ENCODE results near the gene FFAR3. TPM values are rescaled to one million over a fixed set of nuclear protein-coding genes. Genes with fewer than 3 reads are reported as not detected.

FFAR3 gene
- total and polyA plus RNA-seq, 2 of the 13 experiments (the other 11 are each of a cell fraction or from before 2014, with no cell fraction given), result not detected

DNA sequence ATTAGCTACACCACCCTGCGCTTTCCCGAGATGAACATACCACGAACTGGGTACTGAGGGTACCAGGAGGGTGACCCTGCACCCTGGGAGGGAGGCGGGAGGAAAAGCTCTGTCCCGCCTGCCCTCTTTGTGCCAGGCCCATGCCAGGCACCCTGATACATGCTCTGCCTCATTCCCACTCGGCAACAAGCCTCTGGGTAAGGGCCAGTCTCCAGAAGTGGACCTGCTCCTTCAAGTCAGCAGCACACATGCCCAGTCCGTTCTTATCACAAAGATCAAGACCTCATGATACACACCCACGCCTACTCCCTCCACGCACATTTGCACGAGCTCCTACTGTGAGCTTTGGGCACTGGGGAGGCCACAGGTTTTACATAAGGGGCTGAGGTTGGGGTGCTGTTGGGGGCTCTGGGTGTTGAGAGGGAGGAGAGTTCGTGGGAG lies 12.6 kb upstream of the FFAR3 start (continued):
- TF ChIP-seq, protein P1, sequence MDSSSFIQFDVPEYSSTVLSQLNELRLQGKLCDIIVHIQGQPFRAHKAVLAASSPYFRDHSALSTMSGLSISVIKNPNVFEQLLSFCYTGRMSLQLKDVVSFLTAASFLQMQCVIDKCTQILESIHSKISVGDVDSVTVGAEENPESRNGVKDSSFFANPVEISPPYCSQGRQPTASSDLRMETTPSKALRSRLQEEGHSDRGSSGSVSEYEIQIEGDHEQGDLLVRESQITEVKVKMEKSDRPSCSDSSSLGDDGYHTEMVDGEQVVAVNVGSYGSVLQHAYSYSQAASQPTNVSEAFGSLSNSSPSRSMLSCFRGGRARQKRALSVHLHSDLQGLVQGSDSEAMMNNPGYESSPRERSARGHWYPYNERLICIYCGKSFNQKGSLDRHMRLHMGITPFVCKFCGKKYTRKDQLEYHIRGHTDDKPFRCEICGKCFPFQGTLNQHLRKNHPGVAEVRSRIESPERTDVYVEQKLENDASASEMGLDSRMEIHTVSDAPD (CRISPR knock-in tag; IDR thresholded peaks at IDR 0.05), result no peak
- TF ChIP-seq, protein P2, sequence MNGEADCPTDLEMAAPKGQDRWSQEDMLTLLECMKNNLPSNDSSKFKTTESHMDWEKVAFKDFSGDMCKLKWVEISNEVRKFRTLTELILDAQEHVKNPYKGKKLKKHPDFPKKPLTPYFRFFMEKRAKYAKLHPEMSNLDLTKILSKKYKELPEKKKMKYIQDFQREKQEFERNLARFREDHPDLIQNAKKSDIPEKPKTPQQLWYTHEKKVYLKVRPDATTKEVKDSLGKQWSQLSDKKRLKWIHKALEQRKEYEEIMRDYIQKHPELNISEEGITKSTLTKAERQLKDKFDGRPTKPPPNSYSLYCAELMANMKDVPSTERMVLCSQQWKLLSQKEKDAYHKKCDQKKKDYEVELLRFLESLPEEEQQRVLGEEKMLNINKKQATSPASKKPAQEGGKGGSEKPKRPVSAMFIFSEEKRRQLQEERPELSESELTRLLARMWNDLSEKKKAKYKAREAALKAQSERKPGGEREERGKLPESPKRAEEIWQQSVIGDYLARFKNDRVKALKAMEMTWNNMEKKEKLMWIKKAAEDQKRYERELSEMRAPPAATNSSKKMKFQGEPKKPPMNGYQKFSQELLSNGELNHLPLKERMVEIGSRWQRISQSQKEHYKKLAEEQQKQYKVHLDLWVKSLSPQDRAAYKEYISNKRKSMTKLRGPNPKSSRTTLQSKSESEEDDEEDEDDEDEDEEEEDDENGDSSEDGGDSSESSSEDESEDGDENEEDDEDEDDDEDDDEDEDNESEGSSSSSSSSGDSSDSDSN (CRISPR knock-in tag; IDR thresholded peaks at IDR 0.05), result no peak
- TF ChIP-seq PTBP1 (IDR thresholded peaks at IDR 0.05; ENCODE audit: low read depth, low read length, poor library complexity, severe bottlenecking), result no peak

DNA sequence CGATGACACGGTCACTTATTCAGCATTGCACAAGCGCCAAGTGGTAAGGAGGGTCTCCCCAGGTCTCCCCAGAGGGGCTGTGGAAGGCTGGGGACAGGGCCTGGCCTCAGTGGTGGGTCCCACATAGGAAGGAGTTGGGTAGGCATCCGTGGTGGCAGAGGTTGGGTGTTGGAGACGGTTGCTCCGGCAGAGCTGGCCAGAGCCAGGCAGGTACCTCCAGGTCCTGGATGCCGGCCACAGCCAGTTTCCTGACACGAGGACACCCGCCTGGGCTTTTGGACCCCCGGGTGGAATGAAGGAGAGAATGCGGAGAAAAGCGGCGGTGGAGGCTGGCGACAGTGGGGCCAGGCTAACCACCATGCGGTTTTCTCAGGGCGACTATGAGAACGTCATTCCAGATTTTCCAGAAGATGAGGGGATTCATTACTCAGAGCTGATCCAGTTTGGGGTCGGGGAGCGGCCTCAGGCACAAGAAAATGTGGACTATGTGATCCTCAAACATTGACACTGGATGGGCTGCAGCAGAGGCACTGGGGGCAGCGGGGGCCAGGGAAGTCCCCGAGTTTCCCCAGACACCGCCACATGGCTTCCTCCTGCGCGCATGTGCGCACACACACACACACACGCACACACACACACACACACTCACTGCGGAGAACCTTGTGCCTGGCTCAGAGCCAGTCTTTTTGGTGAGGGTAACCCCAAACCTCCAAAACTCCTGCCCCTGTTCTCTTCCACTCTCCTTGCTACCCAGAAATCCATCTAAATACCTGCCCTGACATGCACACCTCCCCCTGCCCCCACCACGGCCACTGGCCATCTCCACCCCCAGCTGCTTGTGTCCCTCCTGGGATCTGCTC lies 11.8 kb upstream of the FFAR3 start:
- 61% methylated on average over 20 of the region's 28 CpGs for WGBS (ENCODE audit: low lambda C conversion rate)
- Histone ChIP-seq H2AFZ (ENCODE audit: low read length) (no peak overlapping the region), H3K36me3 (replicated peaks in 1 of 2; ENCODE audit: control insufficient read depth in 1 of 2, insufficient read depth in 2 of 2, low read length in 2 of 2) (no peaks in the 10 kb centered on the region), H3K4me1 (ENCODE audit: insufficient read depth, low read length) (peaks cover 42% of the 10 kb centered on the region), H3K9ac (ENCODE audit: insufficient read depth, low read depth, low read length) (no peak overlapping the region), H3K27ac (ENCODE audit: extremely low read length, insufficient read depth, low read length) (no peak overlapping the region), H3K79me2 (ENCODE audit: insufficient read depth, low read length) (no peaks in the 10 kb centered on the region), H3K4me3 (replicated peaks in 1 of 3; ENCODE audit: insufficient read depth in 1 of 3, low read depth in 2 of 3, low read length in 3 of 3) (no peak overlapping the region), H3K9me3 (ENCODE audit: low read length) (no peaks in the 10 kb centered on the region), H4K20me1 (ENCODE audit: insufficient read depth, low read length) (no peaks in the 10 kb centered on the region), H3K4me2 (ENCODE audit: low read depth, low read length) (peak overlapping the region; percentile 16; the same call in 1 of the 2 replicates), H3K27me3 (ENCODE audit: control insufficient read depth in 1 of 2, insufficient read depth in 2 of 2, low read length in 2 of 2) (0 out of 5 replicates have a peak, but pooled peaks cover 0 to 1% of the 10 kb centered on the region in 2 experiments)
- ATAC-seq, result no peak
- BruUV-seq (replicated peaks), result no TSS peak
- ChIA-PET CTCF (ENCODE audit: low intra/inter-chr PET ratio, low total read pairs) (no interaction called here), POLR2A (no interaction called here)
- intact Hi-C loops (cut with micrococcal nuclease; ENCODE audit: unreplicated experiment) (no loop called here), in situ Hi-C loops (cut with HindIII; ENCODE audit: extremely low pct_ligation_motif_present, low pct_unique_long_range_greater_than_20kb) (no loop called here)
- no peak for FAIRE-seq
- DNase-seq (ENCODE audit: low spot score), result peak; percentile 16
- TF ChIP-seq, protein P3, sequence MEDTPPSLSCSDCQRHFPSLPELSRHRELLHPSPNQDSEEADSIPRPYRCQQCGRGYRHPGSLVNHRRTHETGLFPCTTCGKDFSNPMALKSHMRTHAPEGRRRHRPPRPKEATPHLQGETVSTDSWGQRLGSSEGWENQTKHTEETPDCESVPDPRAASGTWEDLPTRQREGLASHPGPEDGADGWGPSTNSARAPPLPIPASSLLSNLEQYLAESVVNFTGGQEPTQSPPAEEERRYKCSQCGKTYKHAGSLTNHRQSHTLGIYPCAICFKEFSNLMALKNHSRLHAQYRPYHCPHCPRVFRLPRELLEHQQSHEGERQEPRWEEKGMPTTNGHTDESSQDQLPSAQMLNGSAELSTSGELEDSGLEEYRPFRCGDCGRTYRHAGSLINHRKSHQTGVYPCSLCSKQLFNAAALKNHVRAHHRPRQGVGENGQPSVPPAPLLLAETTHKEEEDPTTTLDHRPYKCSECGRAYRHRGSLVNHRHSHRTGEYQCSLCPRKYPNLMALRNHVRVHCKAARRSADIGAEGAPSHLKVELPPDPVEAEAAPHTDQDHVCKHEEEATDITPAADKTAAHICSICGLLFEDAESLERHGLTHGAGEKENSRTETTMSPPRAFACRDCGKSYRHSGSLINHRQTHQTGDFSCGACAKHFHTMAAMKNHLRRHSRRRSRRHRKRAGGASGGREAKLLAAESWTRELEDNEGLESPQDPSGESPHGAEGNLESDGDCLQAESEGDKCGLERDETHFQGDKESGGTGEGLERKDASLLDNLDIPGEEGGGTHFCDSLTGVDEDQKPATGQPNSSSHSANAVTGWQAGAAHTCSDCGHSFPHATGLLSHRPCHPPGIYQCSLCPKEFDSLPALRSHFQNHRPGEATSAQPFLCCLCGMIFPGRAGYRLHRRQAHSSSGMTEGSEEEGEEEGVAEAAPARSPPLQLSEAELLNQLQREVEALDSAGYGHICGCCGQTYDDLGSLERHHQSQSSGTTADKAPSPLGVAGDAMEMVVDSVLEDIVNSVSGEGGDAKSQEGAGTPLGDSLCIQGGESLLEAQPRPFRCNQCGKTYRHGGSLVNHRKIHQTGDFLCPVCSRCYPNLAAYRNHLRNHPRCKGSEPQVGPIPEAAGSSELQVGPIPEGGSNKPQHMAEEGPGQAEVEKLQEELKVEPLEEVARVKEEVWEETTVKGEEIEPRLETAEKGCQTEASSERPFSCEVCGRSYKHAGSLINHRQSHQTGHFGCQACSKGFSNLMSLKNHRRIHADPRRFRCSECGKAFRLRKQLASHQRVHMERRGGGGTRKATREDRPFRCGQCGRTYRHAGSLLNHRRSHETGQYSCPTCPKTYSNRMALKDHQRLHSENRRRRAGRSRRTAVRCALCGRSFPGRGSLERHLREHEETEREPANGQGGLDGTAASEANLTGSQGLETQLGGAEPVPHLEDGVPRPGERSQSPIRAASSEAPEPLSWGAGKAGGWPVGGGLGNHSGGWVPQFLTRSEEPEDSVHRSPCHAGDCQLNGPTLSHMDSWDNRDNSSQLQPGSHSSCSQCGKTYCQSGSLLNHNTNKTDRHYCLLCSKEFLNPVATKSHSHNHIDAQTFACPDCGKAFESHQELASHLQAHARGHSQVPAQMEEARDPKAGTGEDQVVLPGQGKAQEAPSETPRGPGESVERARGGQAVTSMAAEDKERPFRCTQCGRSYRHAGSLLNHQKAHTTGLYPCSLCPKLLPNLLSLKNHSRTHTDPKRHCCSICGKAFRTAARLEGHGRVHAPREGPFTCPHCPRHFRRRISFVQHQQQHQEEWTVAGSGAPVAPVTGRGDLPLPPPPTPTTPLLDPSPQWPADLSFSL (CRISPR knock-in tag; IDR thresholded peaks at IDR 0.05), result 0 out of 2 replicates have a peak, but pooled peaks have one; percentile 27
- TF ChIP-seq, protein P4, sequence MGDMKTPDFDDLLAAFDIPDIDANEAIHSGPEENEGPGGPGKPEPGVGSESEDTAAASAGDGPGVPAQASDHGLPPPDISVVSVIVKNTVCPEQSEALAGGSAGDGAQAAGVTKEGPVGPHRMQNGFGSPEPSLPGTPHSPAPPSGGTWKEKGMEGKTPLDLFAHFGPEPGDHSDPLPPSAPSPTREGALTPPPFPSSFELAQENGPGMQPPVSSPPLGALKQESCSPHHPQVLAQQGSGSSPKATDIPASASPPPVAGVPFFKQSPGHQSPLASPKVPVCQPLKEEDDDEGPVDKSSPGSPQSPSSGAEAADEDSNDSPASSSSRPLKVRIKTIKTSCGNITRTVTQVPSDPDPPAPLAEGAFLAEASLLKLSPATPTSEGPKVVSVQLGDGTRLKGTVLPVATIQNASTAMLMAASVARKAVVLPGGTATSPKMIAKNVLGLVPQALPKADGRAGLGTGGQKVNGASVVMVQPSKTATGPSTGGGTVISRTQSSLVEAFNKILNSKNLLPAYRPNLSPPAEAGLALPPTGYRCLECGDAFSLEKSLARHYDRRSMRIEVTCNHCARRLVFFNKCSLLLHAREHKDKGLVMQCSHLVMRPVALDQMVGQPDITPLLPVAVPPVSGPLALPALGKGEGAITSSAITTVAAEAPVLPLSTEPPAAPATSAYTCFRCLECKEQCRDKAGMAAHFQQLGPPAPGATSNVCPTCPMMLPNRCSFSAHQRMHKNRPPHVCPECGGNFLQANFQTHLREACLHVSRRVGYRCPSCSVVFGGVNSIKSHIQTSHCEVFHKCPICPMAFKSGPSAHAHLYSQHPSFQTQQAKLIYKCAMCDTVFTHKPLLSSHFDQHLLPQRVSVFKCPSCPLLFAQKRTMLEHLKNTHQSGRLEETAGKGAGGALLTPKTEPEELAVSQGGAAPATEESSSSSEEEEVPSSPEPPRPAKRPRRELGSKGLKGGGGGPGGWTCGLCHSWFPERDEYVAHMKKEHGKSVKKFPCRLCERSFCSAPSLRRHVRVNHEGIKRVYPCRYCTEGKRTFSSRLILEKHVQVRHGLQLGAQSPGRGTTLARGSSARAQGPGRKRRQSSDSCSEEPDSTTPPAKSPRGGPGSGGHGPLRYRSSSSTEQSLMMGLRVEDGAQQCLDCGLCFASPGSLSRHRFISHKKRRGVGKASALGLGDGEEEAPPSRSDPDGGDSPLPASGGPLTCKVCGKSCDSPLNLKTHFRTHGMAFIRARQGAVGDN (CRISPR knock-in tag; IDR thresholded peaks at IDR 0.05), result peak; percentile 56
